Esophagus muscularis mucosa (tissue), 4 donors: Measurements from ENCODE around the gene ADH1B. TPM values are rescaled to one million over a fixed set of nuclear protein-coding genes. Genes with fewer than 3 reads are reported as not detected.

Experiments
- DNase-seq: peaks from one replicate; pipeline ENCODE4 v3.0.0-alpha.2; 2017; ENCODE audit errors: extremely low spot score
- H3K27ac ChIP-seq, 4 donors: fragments of 200-600 bp; sonication (generic); replicated peaks in 1 of 4; 1 replicate in 3 of 4; 2 replicates in 1 of 4; pipeline ENCODE4 v1.5.1; 2016 to 2019; ENCODE audit warnings: mild to moderate bottlenecking in 1 of 4
- H3K27me3 ChIP-seq, 4 donors: fragments of 200-600 bp; sonication (generic); one replicate each; pipeline versions ENCODE4 v1.5.1 to v1.6.0; 2016 to 2019
- H3K36me3 ChIP-seq, 4 donors: fragments of 200-600 bp; sonication (generic); one replicate each; pipeline ENCODE4 v1.5.1; 2016 to 2019
- H3K4me1 ChIP-seq, 4 donors: fragments of 200-600 bp; sonication (generic); one replicate each; pipeline ENCODE4 v1.5.1; 2016 to 2019
- H3K4me3 ChIP-seq, 4 donors: fragments of 200-600 bp; sonication (generic); 1 replicate in 2 of 4; 2 replicates in 2 of 4; pipeline ENCODE4 v1.5.1; 2016 to 2019; ENCODE audit warnings: mild to moderate bottlenecking in 4 of 4, moderate library complexity in 1 of 4
- H3K9me3 ChIP-seq, 4 donors: fragments of 200-600 bp; sonication (generic); 1 replicate in 3 of 4; 2 replicates in 1 of 4; pipeline ENCODE4 v1.5.1; 2016 to 2019
- EP300 ChIP-seq: sonication (generic); formaldehyde crosslinking; IDR thresholded peaks from one replicate; pipeline ENCODE4 v1.6.1; 2017; ENCODE audit warnings: antibody characterized with exemption
- POLR2A ChIP-seq: fragments of 450-650 bp; IDR thresholded peaks from one replicate; pipeline ENCODE4 v1.6.1; 2017; ENCODE audit warnings: antibody characterized with exemption, moderate library complexity, mild to moderate bottlenecking, low read depth
- POLR2AphosphoS5 ChIP-seq, 2 donors: sonication (generic); formaldehyde crosslinking; IDR thresholded peaks; one replicate each; pipeline ENCODE4 v1.6.1; 2017; ENCODE audit warnings: antibody characterized with exemption in 2 of 2
- WGBS: methylation state at CpG from one replicate; pipeline ENCODE4 v1.1.5; 2018; 5-methylcytosine and 5-hydroxymethylcytosine counted together
- intact Hi-C: fragments of 100-400 bp; cut with DNase I; formaldehyde crosslinking; loops from one replicate; pipeline ENCODE4 v1.15.1; 2023
- total RNA-seq, 4 donors: library from RNA; depleted of rRNA; stranded (reverse); fragments of >200 nt; gene quantifications; one replicate each; pipeline versions ENCODE4 v1.1.0 to v1.2.1, GENCODE V29; 2016
- TF ChIP-seq, protein P1 (sequence below), 3 experiments: fragments of 200-600 bp in 2 of 3; fragments of 450-650 bp in 1 of 3; sonication (generic) in 2 of 3; IDR thresholded peaks; one replicate each; pipeline ENCODE4 v1.5.1; 2017 to 2019; ENCODE audit warnings: antibody characterized with exemption in 3 of 3, mild to moderate bottlenecking in 2 of 3, moderate library complexity in 1 of 3

The ADH1B gene
- total RNA-seq, 4 donors from 2014 or later: 301 to 669 (median 438) TPM

DNA sequence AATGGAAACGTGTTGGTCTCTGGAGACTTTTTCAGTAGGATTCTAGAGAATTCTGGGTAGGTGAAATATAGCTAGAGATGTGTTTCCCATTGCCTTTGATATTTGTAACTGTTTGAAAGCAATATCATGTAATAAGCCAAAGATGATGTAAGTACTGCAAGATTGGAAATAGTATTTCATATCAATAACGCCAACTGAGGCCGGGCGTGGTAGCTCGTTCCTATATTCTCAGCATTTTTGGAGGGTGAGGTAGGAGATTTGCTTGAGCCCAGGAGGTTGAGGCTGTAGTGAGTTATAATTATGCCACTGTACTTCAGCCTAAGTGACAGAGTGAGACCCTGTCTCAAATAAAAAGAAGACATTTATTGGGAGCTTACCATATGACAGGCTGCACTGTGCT lies 39.9 kb downstream of the ADH1B start:
- H3K4me3 ChIP-seq: no peak overlapping the region
- no peak overlapping the region for H3K27ac ChIP-seq
- H3K36me3 ChIP-seq: no peaks in the 10 kb centered on the region
- TF ChIP-seq POLR2A (no peak), POLR2AphosphoS5 (IDR thresholded peaks at IDR 0.05) (no peak), EP300 (no peak)
- TF ChIP-seq, protein P1, sequence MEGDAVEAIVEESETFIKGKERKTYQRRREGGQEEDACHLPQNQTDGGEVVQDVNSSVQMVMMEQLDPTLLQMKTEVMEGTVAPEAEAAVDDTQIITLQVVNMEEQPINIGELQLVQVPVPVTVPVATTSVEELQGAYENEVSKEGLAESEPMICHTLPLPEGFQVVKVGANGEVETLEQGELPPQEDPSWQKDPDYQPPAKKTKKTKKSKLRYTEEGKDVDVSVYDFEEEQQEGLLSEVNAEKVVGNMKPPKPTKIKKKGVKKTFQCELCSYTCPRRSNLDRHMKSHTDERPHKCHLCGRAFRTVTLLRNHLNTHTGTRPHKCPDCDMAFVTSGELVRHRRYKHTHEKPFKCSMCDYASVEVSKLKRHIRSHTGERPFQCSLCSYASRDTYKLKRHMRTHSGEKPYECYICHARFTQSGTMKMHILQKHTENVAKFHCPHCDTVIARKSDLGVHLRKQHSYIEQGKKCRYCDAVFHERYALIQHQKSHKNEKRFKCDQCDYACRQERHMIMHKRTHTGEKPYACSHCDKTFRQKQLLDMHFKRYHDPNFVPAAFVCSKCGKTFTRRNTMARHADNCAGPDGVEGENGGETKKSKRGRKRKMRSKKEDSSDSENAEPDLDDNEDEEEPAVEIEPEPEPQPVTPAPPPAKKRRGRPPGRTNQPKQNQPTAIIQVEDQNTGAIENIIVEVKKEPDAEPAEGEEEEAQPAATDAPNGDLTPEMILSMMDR (IDR thresholded peaks at IDR 0.05): no peak
- H3K4me1 ChIP-seq: no peaks in the 10 kb centered on the region
- no peaks in the 10 kb centered on the region for H3K9me3 ChIP-seq
- no peak for DNase-seq
- H3K27me3 ChIP-seq: no peaks in the 10 kb centered on the region
- intact Hi-C loops: no loop called here
- 91% methylated on average over 5 of the region's 5 CpGs for WGBS

DNA sequence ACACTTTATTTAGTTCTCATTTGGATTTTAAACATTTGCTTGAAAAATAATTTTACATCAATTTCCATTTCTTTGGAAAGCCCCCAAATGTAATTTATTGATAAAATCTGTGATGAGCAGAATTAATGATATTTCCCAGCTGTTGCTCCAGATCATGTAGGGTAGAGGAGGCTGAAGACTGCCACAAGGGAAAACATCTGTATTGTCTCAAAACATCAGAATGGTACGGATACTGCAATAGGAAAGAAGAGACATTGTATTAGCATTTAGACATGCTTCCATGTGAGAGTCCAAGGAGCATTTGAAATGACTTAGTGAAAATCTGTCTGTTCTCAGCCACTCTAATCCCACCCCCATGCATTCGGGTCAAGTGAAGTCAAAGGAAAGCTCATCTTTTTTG lies 44.8 kb downstream of the ADH1B start:
- TF ChIP-seq, protein P1 (IDR thresholded peaks at IDR 0.05): no peak
- no peak for TF ChIP-seq POLR2AphosphoS5 (IDR thresholded peaks at IDR 0.05)
- no peak for TF ChIP-seq POLR2A
- no peak for TF ChIP-seq EP300
- Histone ChIP-seq H3K27me3 (no peaks in the 10 kb centered on the region), H3K36me3 (no peaks in the 10 kb centered on the region), H3K9me3 (no peaks in the 10 kb centered on the region), H3K27ac (no peak overlapping the region), H3K4me3 (no peak overlapping the region), H3K4me1 (no peaks in the 10 kb centered on the region)
- DNase-seq: no peak
- 66% methylated on average over 2 of the region's 2 CpGs for WGBS
- intact Hi-C loops: no loop called here

DNA sequence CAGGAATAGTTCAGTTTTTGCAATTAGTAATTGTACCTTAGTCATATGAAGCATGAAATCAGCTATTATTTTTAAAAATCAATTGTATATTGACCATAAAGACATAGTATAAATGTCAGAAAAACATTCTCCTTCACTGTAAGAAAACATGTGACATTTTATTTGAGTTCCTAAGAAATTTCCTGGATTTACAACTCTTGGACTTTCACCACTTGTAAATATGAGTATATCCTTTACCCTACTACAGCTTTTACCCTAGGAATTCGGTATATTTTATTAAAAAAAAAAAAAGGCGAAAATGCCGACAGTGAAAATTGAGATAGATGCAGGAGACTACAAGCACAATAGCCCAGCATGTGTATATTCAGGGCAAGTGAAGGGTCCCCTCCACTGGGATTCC lies 45.3 kb downstream of the ADH1B start:
- intact Hi-C loops: no loop called here
- DNase-seq: no peak
- Histone ChIP-seq H3K4me1 (no peaks in the 10 kb centered on the region), H3K27ac (no peak overlapping the region), H3K27me3 (no peaks in the 10 kb centered on the region), H3K9me3 (no peaks in the 10 kb centered on the region), H3K4me3 (no peak overlapping the region), H3K36me3 (no peaks in the 10 kb centered on the region)
- 87% methylated on average over 3 of the region's 3 CpGs for WGBS
- TF ChIP-seq, protein P1 (IDR thresholded peaks at IDR 0.05): no peak
- TF ChIP-seq POLR2A (no peak), EP300 (no peak), POLR2AphosphoS5 (IDR thresholded peaks at IDR 0.05) (no peak)

DNA sequence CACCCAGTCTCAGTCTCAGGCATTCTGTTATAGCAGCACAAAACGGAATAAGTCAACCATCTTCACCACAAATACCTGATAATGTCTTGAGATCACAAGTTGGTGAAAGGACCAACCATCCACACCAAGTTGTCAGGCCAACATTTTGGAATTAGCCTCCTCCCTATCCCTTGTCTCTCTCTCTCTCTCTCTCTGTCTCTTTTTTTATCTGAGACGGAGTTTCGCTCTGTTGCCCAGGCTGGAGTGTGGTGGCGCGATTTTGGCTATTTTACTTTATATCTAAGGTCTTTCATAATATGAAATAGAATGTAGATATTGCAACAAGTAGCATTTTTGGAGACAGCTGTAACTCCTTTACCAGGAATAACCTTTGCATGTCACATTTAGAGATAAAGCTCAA lies 46.2 kb downstream of the ADH1B start:
- Histone ChIP-seq H3K36me3 (no peaks in the 10 kb centered on the region), H3K4me3 (no peak overlapping the region), H3K9me3 (peaks cover 0 to 5% (median 1%) of the 10 kb centered on the region in 4 donors), H3K4me1 (no peaks in the 10 kb centered on the region), H3K27ac (no peak overlapping the region), H3K27me3 (no peaks in the 10 kb centered on the region)
- no peak for DNase-seq
- WGBS: 92% methylated on average over 5 of the region's 5 CpGs
- intact Hi-C loops: no loop called here
- TF ChIP-seq POLR2AphosphoS5 (IDR thresholded peaks at IDR 0.05) (no peak), EP300 (no peak), POLR2A (no peak)
- TF ChIP-seq, protein P1 (IDR thresholded peaks at IDR 0.05): no peak

DNA sequence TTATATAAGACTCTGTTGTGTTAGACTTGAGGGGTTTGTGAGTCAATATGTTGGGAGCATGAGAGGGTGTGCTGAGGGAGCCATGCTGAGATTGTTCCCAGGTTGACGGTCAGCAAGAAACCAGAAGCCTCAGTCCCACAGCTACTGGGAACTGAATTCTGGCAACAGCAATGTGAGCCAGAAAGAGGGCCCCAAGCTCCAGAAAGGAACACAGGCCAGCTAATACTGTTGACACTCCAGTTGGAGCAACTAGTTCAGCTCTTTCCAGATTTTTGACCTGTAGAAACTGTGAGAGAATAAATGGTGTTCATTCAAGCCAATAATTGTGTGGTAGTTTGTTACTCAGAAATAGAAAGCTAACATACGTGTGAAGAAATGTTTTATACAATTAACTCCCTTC lies 47.5 kb downstream of the ADH1B start:
- intact Hi-C loops: no loop called here
- Histone ChIP-seq H3K9me3 (peaks cover 0 to 7% (median 3%) of the 10 kb centered on the region in 4 donors), H3K27me3 (no peaks in the 10 kb centered on the region), H3K4me3 (no peak overlapping the region), H3K4me1 (no peaks in the 10 kb centered on the region), H3K36me3 (no peaks in the 10 kb centered on the region), H3K27ac (no peak overlapping the region)
- TF ChIP-seq EP300 (no peak), POLR2A (no peak), POLR2AphosphoS5 (IDR thresholded peaks at IDR 0.05) (no peak)
- TF ChIP-seq, protein P1 (IDR thresholded peaks at IDR 0.05): no peak
- no peak for DNase-seq
- 69% methylated on average over 2 of the region's 2 CpGs for WGBS
